Liver (tissue), 9 donors: ENCODE measurements around the gene CMTM4. TPM values are rescaled to one million over a fixed set of nuclear protein-coding genes. Genes with fewer than 3 reads are reported as not detected.

ENCODE experiments used
- DNase-seq: peaks from one replicate; pipeline ENCODE4 v3.0.0-alpha.2; 2017; ENCODE audit warnings: low spot score
- H3K27ac ChIP-seq, 2 donors: one replicate each; pipeline ENCODE4 v1.7.0; 2013; ENCODE audit warnings: inconsistent platforms in 2 of 2, low read length in 2 of 2, control low read depth in 1 of 2, low read depth in 1 of 2, mild to moderate bottlenecking in 1 of 2
- H3K27me3 ChIP-seq, 4 donors: one replicate each; pipeline versions ENCODE4 v1.6.1 to v1.7.0; 2013; ENCODE audit warnings: low read length in 3 of 4, inconsistent platforms in 1 of 4, mild to moderate bottlenecking in 1 of 4, moderate library complexity in 1 of 4; ENCODE audit not compliant: control insufficient read depth in 4 of 4, insufficient read depth in 4 of 4
- H3K36me3 ChIP-seq, 4 donors: one replicate each; pipeline versions ENCODE4 v1.6.1 to v1.7.0; 2013; ENCODE audit warnings: low read length in 3 of 4, mild to moderate bottlenecking in 3 of 4, low read depth in 1 of 4, moderate library complexity in 1 of 4; ENCODE audit not compliant: control insufficient read depth in 4 of 4, insufficient read depth in 3 of 4
- H3K4me1 ChIP-seq, 4 donors: one replicate each; pipeline versions ENCODE4 v1.6.1 to v1.7.0; 2013; ENCODE audit warnings: low read length in 3 of 4, mild to moderate bottlenecking in 3 of 4, moderate library complexity in 1 of 4; ENCODE audit not compliant: control insufficient read depth in 4 of 4, insufficient read depth in 4 of 4
- H3K4me3 ChIP-seq, 3 donors: one replicate each; pipeline versions ENCODE4 v1.6.1 to v1.7.0; 2013; ENCODE audit warnings: low read length in 3 of 3, control low read depth in 1 of 3, low read depth in 1 of 3, mild to moderate bottlenecking in 1 of 3
- H3K9ac ChIP-seq, 2 donors: one replicate each; pipeline ENCODE4 v1.7.0; 2013; ENCODE audit warnings: low read length in 2 of 2, mild to moderate bottlenecking in 2 of 2, moderate library complexity in 2 of 2, control low read depth in 1 of 2, low read depth in 1 of 2
- H3K9me3 ChIP-seq, 4 donors: one replicate each; pipeline versions ENCODE4 v1.6.1 to v1.7.0; 2013; ENCODE audit warnings: low read length in 3 of 4; ENCODE audit not compliant: control insufficient read depth in 4 of 4
- ATF3 ChIP-seq: IDR thresholded peaks from 2 replicates; pipeline ENCODE4 v1.6.1; 2016; ENCODE audit warnings: antibody characterized with exemption
- EGR1 ChIP-seq, 2 donors: IDR thresholded peaks; 2 replicates each; pipeline ENCODE4 v1.6.1; 2016 to 2018; ENCODE audit warnings: antibody characterized with exemption in 2 of 2, low read depth in 2 of 2
- FOXA1 ChIP-seq: IDR thresholded peaks from 2 replicates; pipeline ENCODE4 v1.6.1; 2016; ENCODE audit warnings: antibody characterized with exemption
- FOXA2 ChIP-seq: IDR thresholded peaks from 2 replicates; pipeline ENCODE4 v1.6.1; 2016; ENCODE audit warnings: antibody characterized with exemption
- GABPA ChIP-seq, 2 donors: IDR thresholded peaks in 1 of 2; conservative IDR thresholded peaks in 1 of 2; 2 replicates each; pipeline ENCODE4 v1.6.1; 2016; ENCODE audit warnings: antibody characterized with exemption in 2 of 2, mild to moderate bottlenecking in 1 of 2, moderate library complexity in 1 of 2
- HNF4A ChIP-seq, 2 donors: conservative IDR thresholded peaks; 2 replicates each; pipeline ENCODE4 v1.6.1; 2016; ENCODE audit warnings: antibody characterized with exemption in 2 of 2, mild to moderate bottlenecking in 2 of 2
- HNF4G ChIP-seq: IDR thresholded peaks from 2 replicates; pipeline ENCODE4 v1.6.1; 2016; ENCODE audit warnings: antibody characterized with exemption
- JUND ChIP-seq, 2 donors: IDR thresholded peaks; 2 replicates each; pipeline ENCODE4 v1.6.1; 2016; ENCODE audit warnings: antibody characterized with exemption in 2 of 2
- MAX ChIP-seq: IDR thresholded peaks from 2 replicates; pipeline ENCODE4 v1.6.1; 2016; ENCODE audit warnings: antibody characterized with exemption
- NR2F2 ChIP-seq: IDR thresholded peaks from 2 replicates; pipeline ENCODE4 v1.6.1; 2016; ENCODE audit warnings: antibody characterized with exemption
- RAD21 ChIP-seq, 2 donors: IDR thresholded peaks; 2 replicates each; pipeline ENCODE4 v1.6.1; 2016; ENCODE audit warnings: antibody characterized with exemption in 2 of 2, mild to moderate bottlenecking in 2 of 2
- REST ChIP-seq: IDR thresholded peaks from 2 replicates; pipeline ENCODE4 v1.6.1; 2016; ENCODE audit warnings: antibody characterized with exemption, mild to moderate bottlenecking
- RXRA ChIP-seq, 2 donors: IDR thresholded peaks; 2 replicates each; pipeline ENCODE4 v1.6.1; 2017 to 2018; ENCODE audit warnings: antibody characterized with exemption in 2 of 2, mild to moderate bottlenecking in 1 of 2
- SP1 ChIP-seq: IDR thresholded peaks from 2 replicates; pipeline ENCODE4 v1.6.1; 2018; ENCODE audit warnings: antibody characterized with exemption, mild to moderate bottlenecking
- TAF1 ChIP-seq: conservative IDR thresholded peaks from 2 replicates; pipeline ENCODE4 v1.6.1; 2016; ENCODE audit warnings: antibody characterized with exemption, mild to moderate bottlenecking
- YY1 ChIP-seq: IDR thresholded peaks from 2 replicates; pipeline ENCODE4 v1.6.1; 2016; ENCODE audit warnings: antibody characterized with exemption, mild to moderate bottlenecking
- WGBS: extraction: QIAGEN DNeasy Blood & Tissue Kit; methylation state at CpG from one replicate; pipeline ENCODE4 v1.1.7; 2013; 5-methylcytosine and 5-hydroxymethylcytosine counted together
- polyA plus RNA-seq, 2 donors: library from polyadenylated mRNA; stranded (reverse) in 1 of 2; unstranded in 1 of 2; fragments of 200-250 nt in 1 of 2; fragments of >200 nt in 1 of 2; fragmentation: Nextera tagmentation in 1 of 2; extraction: Ambion mirVana in 1 of 2; gene quantifications; one replicate each; pipeline versions ENCODE4 v1.2.1 to v1.2.3, GENCODE V29; 2013 to 2015
- total RNA-seq, 2 donors: library from RNA; depleted of rRNA; stranded (reverse); fragments of >200 nt; gene quantifications; one replicate each; pipeline ENCODE4 v1.2.3, GENCODE V29; 2014
- TF ChIP-seq, protein P1 (sequence below): IDR thresholded peaks from 2 replicates; pipeline ENCODE4 v1.6.1; 2016; ENCODE audit warnings: antibody characterized with exemption
- TF ChIP-seq, protein P2 (sequence below): fragments of 150-350 bp; IDR thresholded peaks from 2 replicates; pipeline ENCODE4 v1.5.1; 2017; ENCODE audit warnings: improper control_type of control experiment, low read depth, low read length; ENCODE audit not compliant: missing input control
- donor health status: healthy.
- donor health status: healthy.
- donor health status: healthy.
- donor health status: healthy.
- donor health status: healthy.

Gene CMTM4
- total and polyA plus RNA-seq, 4 donors = 2.9 to 19.7 (median 6.3) TPM

GRCh38 chr16:66695471-66695934 is 1.0 kb downstream of the CMTM4 start:
- H3K27ac ChIP-seq = no peak overlapping the region

DNA sequence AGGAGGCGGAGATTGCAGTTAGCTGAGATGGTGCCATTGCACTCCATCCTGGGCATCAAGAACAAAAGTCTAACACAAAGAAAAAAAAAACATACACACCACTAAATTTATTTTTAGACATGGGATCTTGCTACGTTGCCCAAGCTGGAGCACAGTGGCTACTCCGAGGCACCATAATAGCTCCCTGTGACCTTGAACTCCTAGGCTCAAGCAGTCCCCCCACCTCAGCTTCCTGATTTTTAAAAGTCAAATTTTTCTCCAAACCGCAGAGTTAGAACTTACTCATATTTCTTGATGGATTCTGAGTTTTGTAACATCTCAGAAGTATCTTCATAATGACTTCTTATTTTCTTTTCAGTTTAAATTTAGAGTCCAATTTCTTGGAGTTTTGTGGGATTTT is 3.4 kb downstream of the CMTM4 start:
- DNase-seq = no peak
- WGBS = 92% methylated on average over 4 of the region's 4 CpGs
- H3K9ac ChIP-seq = no peak overlapping the region
- no peak overlapping the region for H3K4me3 ChIP-seq
- no peak overlapping the region for H3K27ac ChIP-seq
- TF ChIP-seq RAD21 (IDR thresholded peaks at IDR 0.05) = no peak
- TF ChIP-seq REST = no peak
- TF ChIP-seq YY1 = no peak
- TF ChIP-seq, protein P1, sequence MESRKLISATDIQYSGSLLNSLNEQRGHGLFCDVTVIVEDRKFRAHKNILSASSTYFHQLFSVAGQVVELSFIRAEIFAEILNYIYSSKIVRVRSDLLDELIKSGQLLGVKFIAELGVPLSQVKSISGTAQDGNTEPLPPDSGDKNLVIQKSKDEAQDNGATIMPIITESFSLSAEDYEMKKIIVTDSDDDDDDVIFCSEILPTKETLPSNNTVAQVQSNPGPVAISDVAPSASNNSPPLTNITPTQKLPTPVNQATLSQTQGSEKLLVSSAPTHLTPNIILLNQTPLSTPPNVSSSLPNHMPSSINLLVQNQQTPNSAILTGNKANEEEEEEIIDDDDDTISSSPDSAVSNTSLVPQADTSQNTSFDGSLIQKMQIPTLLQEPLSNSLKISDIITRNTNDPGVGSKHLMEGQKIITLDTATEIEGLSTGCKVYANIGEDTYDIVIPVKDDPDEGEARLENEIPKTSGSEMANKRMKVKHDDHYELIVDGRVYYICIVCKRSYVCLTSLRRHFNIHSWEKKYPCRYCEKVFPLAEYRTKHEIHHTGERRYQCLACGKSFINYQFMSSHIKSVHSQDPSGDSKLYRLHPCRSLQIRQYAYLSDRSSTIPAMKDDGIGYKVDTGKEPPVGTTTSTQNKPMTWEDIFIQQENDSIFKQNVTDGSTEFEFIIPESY = no peak
- TF ChIP-seq NR2F2 = no peak
- TF ChIP-seq EGR1 (IDR thresholded peaks at IDR 0.05; ENCODE audit: low read depth in 2 of 2) = no peak
- no peak for TF ChIP-seq RXRA (IDR thresholded peaks at IDR 0.05)
- TF ChIP-seq HNF4G = no peak
- TF ChIP-seq HNF4A (conservative IDR thresholded peaks at IDR 0.05) = no peak
- no peak for TF ChIP-seq ATF3
- no peak for TF ChIP-seq FOXA2
- TF ChIP-seq GABPA (IDR thresholded peaks at IDR 0.05 in 1 of 2, conservative IDR thresholded peaks at IDR 0.05 in 1 of 2) = no peak
- TF ChIP-seq, protein P2, sequence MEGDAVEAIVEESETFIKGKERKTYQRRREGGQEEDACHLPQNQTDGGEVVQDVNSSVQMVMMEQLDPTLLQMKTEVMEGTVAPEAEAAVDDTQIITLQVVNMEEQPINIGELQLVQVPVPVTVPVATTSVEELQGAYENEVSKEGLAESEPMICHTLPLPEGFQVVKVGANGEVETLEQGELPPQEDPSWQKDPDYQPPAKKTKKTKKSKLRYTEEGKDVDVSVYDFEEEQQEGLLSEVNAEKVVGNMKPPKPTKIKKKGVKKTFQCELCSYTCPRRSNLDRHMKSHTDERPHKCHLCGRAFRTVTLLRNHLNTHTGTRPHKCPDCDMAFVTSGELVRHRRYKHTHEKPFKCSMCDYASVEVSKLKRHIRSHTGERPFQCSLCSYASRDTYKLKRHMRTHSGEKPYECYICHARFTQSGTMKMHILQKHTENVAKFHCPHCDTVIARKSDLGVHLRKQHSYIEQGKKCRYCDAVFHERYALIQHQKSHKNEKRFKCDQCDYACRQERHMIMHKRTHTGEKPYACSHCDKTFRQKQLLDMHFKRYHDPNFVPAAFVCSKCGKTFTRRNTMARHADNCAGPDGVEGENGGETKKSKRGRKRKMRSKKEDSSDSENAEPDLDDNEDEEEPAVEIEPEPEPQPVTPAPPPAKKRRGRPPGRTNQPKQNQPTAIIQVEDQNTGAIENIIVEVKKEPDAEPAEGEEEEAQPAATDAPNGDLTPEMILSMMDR = no peak
- TF ChIP-seq MAX = no peak
- TF ChIP-seq JUND (IDR thresholded peaks at IDR 0.05) = no peak
- TF ChIP-seq FOXA1 = no peak
- no peak for TF ChIP-seq SP1
- TF ChIP-seq TAF1 = no peak
- H3K27me3 ChIP-seq = no peaks in the 10 kb centered on the region
- peaks cover 5 to 36% (median 21%) of the 10 kb centered on the region in 4 donors for H3K4me1 ChIP-seq
- no peaks in the 10 kb centered on the region for H3K36me3 ChIP-seq
- H3K9me3 ChIP-seq = no peaks in the 10 kb centered on the region

More at GRCh38 chr16:66695471-66695934, 1.0 kb downstream of the CMTM4 start:
- Histone ChIP-seq H3K9me3 (no peaks in the 10 kb centered on the region), H3K36me3 (no peaks in the 10 kb centered on the region), H3K4me3 (peak overlapping the region; percentile 14 to 78 (median 69)), H3K27me3 (no peaks in the 10 kb centered on the region), H3K4me1 (peaks cover 2 to 25% (median 14%) of the 10 kb centered on the region in 4 donors), H3K9ac (peak overlapping the region in 1 of 2 donors; percentile 75)
- DNase-seq = no peak
- 56% methylated on average over 8 of the region's 8 CpGs for WGBS
- TF ChIP-seq HNF4A (conservative IDR thresholded peaks at IDR 0.05) = no peak
- no peak for TF ChIP-seq MAX
- no peak for TF ChIP-seq YY1
- no peak for TF ChIP-seq NR2F2
